Hepatocyte (in vitro differentiated cells): Measurements from ENCODE around the gene PRPF19. TPM values are rescaled to one million over a fixed set of nuclear protein-coding genes. Genes with fewer than 3 reads are reported as not detected.

Experiments
- DNase-seq: peaks from one replicate; pipeline ENCODE4 v3.0.0-alpha.2; 2016; ENCODE audit warnings: low spot score
- H2AFZ ChIP-seq: fragments of 200-600 bp; sonication (generic); 2 replicates; pipeline ENCODE4 v1.6.0; 2016; ENCODE audit warnings: antibody characterized with exemption, mild to moderate bottlenecking
- H3K27ac ChIP-seq: fragments of 200-600 bp; sonication (generic); 2 replicates; pipeline ENCODE4 v1.5.1; 2016; ENCODE audit warnings: mild to moderate bottlenecking
- H3K27me3 ChIP-seq: fragments of 200-600 bp; sonication (generic); 2 replicates; pipeline ENCODE4 v1.6.1; 2016
- H3K36me3 ChIP-seq: fragments of 200-600 bp; sonication (generic); replicated peaks from 2 replicates; pipeline ENCODE4 v1.5.1; 2016; ENCODE audit warnings: low read depth; ENCODE audit not compliant: insufficient read depth
- H3K4me1 ChIP-seq: fragments of 200-600 bp; sonication (generic); 2 replicates; pipeline ENCODE4 v1.5.1; 2016; ENCODE audit warnings: mild to moderate bottlenecking, moderate library complexity; ENCODE audit not compliant: insufficient read depth
- H3K4me2 ChIP-seq: fragments of 200-600 bp; sonication (generic); 2 replicates; pipeline ENCODE4 v1.6.0; 2016
- H3K4me3 ChIP-seq: fragments of 200-600 bp; sonication (generic); 2 replicates; pipeline ENCODE4 v1.5.1; 2016; ENCODE audit warnings: mild to moderate bottlenecking
- H3K79me2 ChIP-seq: fragments of 200-600 bp; sonication (generic); 2 replicates; pipeline ENCODE4 v1.6.0; 2017; ENCODE audit warnings: mild to moderate bottlenecking
- H3K9me2 ChIP-seq: fragments of 200-600 bp; sonication (generic); replicated peaks from 2 replicates; pipeline ENCODE4 v1.6.0; 2017; ENCODE audit warnings: mild to moderate bottlenecking; ENCODE audit not compliant: insufficient read depth
- H3K9me3 ChIP-seq: fragments of 200-600 bp; sonication (generic); 2 replicates; pipeline ENCODE4 v1.5.1; 2016; ENCODE audit warnings: low read depth, mild to moderate bottlenecking
- H4K20me1 ChIP-seq: fragments of 200-600 bp; sonication (generic); 2 replicates; pipeline ENCODE4 v1.6.0; 2016; ENCODE audit warnings: mild to moderate bottlenecking; ENCODE audit not compliant: insufficient read depth, poor library complexity, severe bottlenecking
- EZH2 ChIP-seq: fragments of 200-600 bp; sonication (generic); IDR thresholded peaks from 2 replicates; pipeline ENCODE4 v1.6.1; 2016; ENCODE audit warnings: antibody characterized with exemption, mild to moderate bottlenecking, borderline replicate concordance
- EZH2phosphoT487 ChIP-seq: fragments of 200-600 bp; sonication (generic); IDR thresholded peaks from one replicate; pipeline ENCODE4 v1.6.1; 2018; ENCODE audit warnings: antibody characterized with exemption, mild to moderate bottlenecking, low read depth, moderate library complexity; ENCODE audit not compliant: unreplicated experiment, severe bottlenecking
- WGBS: methylation state at CpG from one replicate; pipeline ENCODE4 v1.1.6; 2016; ENCODE audit warnings: low lambda C conversion rate; ENCODE audit errors: missing lambda C conversion rate; 5-methylcytosine and 5-hydroxymethylcytosine counted together
- polyA plus RNA-seq: library from polyadenylated mRNA; unstranded; fragments of >200 nt; fragmentation: Nextera tagmentation; extraction: Ambion mirVana; gene quantifications from 2 replicates; pipeline ENCODE4 v1.2.1, GENCODE V29; 2016
- total RNA-seq: library from RNA; depleted of rRNA; stranded (reverse); fragments of >200 nt; gene quantifications from 2 replicates; pipeline ENCODE4 v1.2.3, GENCODE V29; 2014
- TF ChIP-seq, protein P1 (sequence below): fragments of 200-600 bp; sonication (generic); IDR thresholded peaks from 2 replicates; pipeline ENCODE4 v1.5.1; 2016; ENCODE audit warnings: antibody characterized with exemption, mild to moderate bottlenecking; ENCODE audit not compliant: poor library complexity

The PRPF19 gene
- total and polyA plus RNA-seq, 2 experiments from 2014 or later, result 19.3 to 53.8 TPM

DNA sequence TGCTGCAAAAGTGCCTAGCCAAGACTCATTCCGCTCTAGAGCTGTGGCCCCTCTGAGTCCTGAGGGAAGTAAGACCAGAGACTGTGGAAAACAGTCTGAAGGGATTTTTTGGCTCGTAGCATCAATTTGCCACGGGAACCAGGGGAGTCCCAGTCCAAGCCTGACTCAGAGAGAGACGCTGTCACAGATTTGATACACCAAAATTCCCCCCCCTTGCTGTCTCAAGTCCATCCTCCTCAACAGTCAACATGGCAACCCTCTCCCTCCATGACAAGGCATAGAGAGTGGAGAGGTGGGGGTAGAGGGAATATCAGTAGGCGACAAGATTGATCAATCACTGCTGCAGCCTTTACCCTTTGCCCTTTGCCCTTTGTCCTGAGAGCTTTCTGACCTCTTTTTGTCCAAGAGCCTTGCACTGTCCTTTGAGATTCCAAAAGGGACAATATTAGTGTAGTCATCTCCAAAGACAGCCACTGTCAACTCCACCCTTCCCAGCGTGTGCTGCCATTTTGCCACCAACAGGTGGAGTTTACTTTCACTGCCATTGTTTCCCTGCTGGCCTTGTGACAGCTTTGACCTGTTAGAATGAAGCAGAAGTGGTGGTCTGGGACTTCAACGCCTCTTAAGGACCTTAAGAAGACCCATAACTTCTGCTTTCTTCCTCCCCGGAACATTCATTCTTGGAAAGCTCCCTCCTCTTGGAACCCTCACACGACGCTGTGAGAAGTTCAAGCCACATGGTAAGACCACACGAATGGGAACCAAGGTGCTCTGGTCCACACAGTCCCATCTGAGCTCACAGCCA is 38.3 kb upstream of the PRPF19 start:
- WGBS, result 85% methylated on average over 11 of the region's 11 CpGs
- Histone ChIP-seq H3K79me2 (no peaks in the 10 kb centered on the region), H3K4me2 (no peak overlapping the region), H3K27me3 (peaks cover 6% of the 10 kb centered on the region), H3K9me2 (no peaks in the 10 kb centered on the region), H2AFZ (no peak overlapping the region), H3K27ac (no peak overlapping the region), H3K9me3 (no peaks in the 10 kb centered on the region), H3K4me3 (no peak overlapping the region), H3K36me3 (no peaks in the 10 kb centered on the region), H4K20me1 (no peaks in the 10 kb centered on the region), H3K4me1 (peaks cover 6% of the 10 kb centered on the region)
- no peak for TF ChIP-seq EZH2phosphoT487
- TF ChIP-seq, protein P1, sequence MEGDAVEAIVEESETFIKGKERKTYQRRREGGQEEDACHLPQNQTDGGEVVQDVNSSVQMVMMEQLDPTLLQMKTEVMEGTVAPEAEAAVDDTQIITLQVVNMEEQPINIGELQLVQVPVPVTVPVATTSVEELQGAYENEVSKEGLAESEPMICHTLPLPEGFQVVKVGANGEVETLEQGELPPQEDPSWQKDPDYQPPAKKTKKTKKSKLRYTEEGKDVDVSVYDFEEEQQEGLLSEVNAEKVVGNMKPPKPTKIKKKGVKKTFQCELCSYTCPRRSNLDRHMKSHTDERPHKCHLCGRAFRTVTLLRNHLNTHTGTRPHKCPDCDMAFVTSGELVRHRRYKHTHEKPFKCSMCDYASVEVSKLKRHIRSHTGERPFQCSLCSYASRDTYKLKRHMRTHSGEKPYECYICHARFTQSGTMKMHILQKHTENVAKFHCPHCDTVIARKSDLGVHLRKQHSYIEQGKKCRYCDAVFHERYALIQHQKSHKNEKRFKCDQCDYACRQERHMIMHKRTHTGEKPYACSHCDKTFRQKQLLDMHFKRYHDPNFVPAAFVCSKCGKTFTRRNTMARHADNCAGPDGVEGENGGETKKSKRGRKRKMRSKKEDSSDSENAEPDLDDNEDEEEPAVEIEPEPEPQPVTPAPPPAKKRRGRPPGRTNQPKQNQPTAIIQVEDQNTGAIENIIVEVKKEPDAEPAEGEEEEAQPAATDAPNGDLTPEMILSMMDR, result no peak
- TF ChIP-seq EZH2, result no peak
- DNase-seq, result no peak

DNA sequence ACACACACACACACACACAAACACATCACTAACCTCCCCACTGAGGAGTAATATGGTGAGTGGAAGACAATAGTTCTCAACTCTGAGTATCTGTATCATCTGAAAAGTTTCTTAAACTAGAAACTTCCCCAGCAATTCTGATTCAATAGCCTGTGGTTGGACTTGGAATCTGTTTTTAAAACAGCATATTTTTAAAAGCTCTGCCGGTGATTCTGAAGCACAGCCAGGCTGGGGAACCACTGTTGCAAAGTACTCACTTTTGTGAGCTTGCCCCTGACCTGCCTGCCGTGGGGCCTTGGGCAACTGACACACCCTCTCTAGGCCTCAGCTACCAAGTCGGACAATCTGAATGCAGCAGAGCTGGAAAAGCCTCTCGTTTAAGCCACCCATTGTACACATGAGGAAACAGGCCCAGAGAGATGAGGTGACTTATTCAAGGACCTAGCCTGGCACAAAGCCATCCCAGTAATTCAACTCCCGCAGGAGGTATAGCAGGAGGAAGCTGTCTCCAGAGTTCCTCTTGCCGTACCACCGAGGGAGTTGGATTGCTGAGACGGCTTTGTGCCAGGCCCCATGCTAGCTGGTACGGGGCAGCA is 36.7 kb upstream of the PRPF19 start:
- Histone ChIP-seq H2AFZ (no peak overlapping the region), H3K4me1 (peaks cover 6% of the 10 kb centered on the region), H4K20me1 (no peaks in the 10 kb centered on the region), H3K27ac (no peak overlapping the region), H3K27me3 (no peaks in the 10 kb centered on the region), H3K9me3 (no peaks in the 10 kb centered on the region), H3K4me2 (no peak overlapping the region), H3K79me2 (no peaks in the 10 kb centered on the region), H3K4me3 (no peak overlapping the region), H3K36me3 (no peaks in the 10 kb centered on the region), H3K9me2 (no peaks in the 10 kb centered on the region)
- TF ChIP-seq EZH2, result no peak
- TF ChIP-seq EZH2phosphoT487, result no peak
- TF ChIP-seq, protein P1, result no peak
- WGBS, result 69% methylated on average over 9 of the region's 9 CpGs
- no peak for DNase-seq

DNA sequence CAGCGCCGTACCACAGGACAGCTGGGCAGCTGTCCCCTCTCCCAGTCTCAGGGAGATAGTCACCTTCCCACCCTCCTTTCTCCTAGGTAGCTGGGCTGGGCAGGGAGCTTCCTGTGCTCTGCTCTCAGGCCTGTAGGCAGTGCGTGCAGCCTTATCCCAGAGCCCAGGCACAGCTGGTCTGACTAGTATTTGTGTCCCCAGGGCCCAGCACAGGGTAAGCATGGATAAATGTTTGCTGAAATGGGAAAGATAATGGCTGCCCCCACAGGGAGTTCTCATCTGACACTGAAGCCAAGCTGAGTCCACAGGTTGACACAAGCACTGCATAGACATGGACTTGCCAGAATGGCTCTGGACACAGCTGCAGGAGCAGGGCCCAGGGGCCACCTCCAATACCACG is 35.8 kb upstream of the PRPF19 start:
- H2AFZ ChIP-seq, result no peak overlapping the region
- TF ChIP-seq EZH2, result no peak
- peaks cover 6% of the 10 kb centered on the region for H3K4me1 ChIP-seq
- H3K4me3 ChIP-seq, result no peak overlapping the region
- no peaks in the 10 kb centered on the region for H4K20me1 ChIP-seq
- no peak for DNase-seq
- H3K27me3 ChIP-seq, result no peaks in the 10 kb centered on the region
- H3K27ac ChIP-seq, result no peak overlapping the region
- no peak overlapping the region for H3K4me2 ChIP-seq
- H3K79me2 ChIP-seq, result no peaks in the 10 kb centered on the region
- WGBS, result 90% methylated on average over 4 of the region's 4 CpGs
- no peaks in the 10 kb centered on the region for H3K9me3 ChIP-seq
- no peaks in the 10 kb centered on the region for H3K36me3 ChIP-seq
- no peaks in the 10 kb centered on the region for H3K9me2 ChIP-seq

DNA sequence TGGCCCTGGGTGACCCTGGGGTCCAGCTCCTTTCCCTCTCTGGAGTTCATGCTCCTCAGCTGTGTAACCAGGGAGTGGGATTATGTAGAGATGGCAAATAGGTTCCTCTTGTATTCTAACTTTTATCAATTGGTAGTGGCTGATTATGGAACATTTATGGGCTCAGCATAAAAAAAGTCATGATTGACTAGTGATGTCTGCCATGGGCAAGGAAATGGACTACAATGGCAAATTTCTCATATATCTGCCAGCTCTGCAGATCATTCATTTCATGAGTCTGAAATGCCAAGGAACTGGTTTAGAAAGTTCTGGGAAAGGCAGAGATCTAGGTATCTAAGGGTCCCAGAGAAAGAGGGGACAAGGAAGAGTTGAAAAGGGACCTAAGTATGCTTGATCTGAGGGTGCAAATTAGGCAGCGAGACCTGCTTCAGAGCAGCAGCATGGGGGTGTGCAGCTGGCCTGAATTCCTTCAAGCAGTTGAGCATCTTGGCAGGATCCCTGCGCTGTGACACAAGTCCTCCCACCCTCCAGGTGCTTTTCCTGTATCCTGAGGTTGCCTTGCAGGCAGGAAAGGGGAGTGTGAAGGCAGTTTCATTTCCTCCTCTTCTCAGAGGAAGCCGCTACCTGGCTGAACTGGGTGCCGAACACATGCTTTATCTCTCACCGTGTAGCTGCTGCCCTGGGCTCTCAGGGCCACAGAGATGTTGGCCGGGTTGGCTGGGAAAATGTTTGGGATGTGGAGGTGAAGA is 35.2 kb upstream of the PRPF19 start:
- peaks cover 6% of the 10 kb centered on the region for H3K4me1 ChIP-seq
- no peaks in the 10 kb centered on the region for H3K9me3 ChIP-seq
- no peaks in the 10 kb centered on the region for H3K79me2 ChIP-seq
- H4K20me1 ChIP-seq, result no peaks in the 10 kb centered on the region
- no peaks in the 10 kb centered on the region for H3K9me2 ChIP-seq
- no peak overlapping the region for H3K4me2 ChIP-seq
- H3K36me3 ChIP-seq, result no peaks in the 10 kb centered on the region
- no peaks in the 10 kb centered on the region for H3K27me3 ChIP-seq
- H3K27ac ChIP-seq, result no peak overlapping the region
- H2AFZ ChIP-seq, result no peak overlapping the region
- TF ChIP-seq EZH2phosphoT487, result no peak
- TF ChIP-seq, protein P1, result no peak
- TF ChIP-seq EZH2, result no peak
- no peak for DNase-seq
- 90% methylated on average over 6 of the region's 6 CpGs for WGBS
- no peak overlapping the region for H3K4me3 ChIP-seq
